SU-DHL-6 (cell line): ENCODE data around the gene ELMOD3.
"Not testable (repeated sequence)": the region's sequence is repeated elsewhere in the genome, so short reads cannot be mapped to it uniquely, and the experiment has no call there.

Source experiments
- H2AFZ ChIP-seq: fragments of 200-600 bp; sonication (generic); 2 replicates; pipeline ENCODE4 v1.6.1; 2014; ENCODE audit warnings: low read depth, mild to moderate bottlenecking, moderate library complexity, mixed read lengths, antibody characterized with exemption, low read length; ENCODE audit not compliant: severe bottlenecking
- H3F3A ChIP-seq: fragments of 200-600 bp; shearing (Covaris generic); 2 replicates; pipeline ENCODE4 v1.6.0; 2016; ENCODE audit warnings: antibody characterized with exemption, mild to moderate bottlenecking; ENCODE audit not compliant: insufficient read depth
- H3K27ac ChIP-seq: fragments of 200-600 bp; sonication (generic); 2 replicates; pipeline ENCODE4 v1.5.1; 2016; ENCODE audit warnings: low read depth, mild to moderate bottlenecking, low read length, moderate library complexity, mixed read lengths
- H3K27me3 ChIP-seq: fragments of 200-600 bp; sonication (generic), shearing (Covaris generic); 2 replicates; pipeline ENCODE4 v1.6.0; 2014; ENCODE audit warnings: mild to moderate bottlenecking, low read length
- H3K36me3 ChIP-seq: fragments of 200-600 bp; sonication (generic); 2 replicates; pipeline ENCODE4 v1.6.1; 2014; ENCODE audit warnings: mild to moderate bottlenecking, low read length, mixed read lengths
- H3K4me2 ChIP-seq: fragments of 300-600, 200-600 bp; shearing (Covaris generic), sonication (generic); 2 replicates; pipeline ENCODE4 v1.6.0; 2014; ENCODE audit warnings: low read length, low read depth, mild to moderate bottlenecking; ENCODE audit not compliant: poor library complexity, severe bottlenecking
- H3K4me3 ChIP-seq: fragments of 200-600 bp; sonication (generic); 2 replicates; pipeline ENCODE4 v1.5.1; 2014; ENCODE audit warnings: antibody characterized with exemption, low read length, mild to moderate bottlenecking, mixed read lengths; ENCODE audit not compliant: insufficient read depth, poor library complexity, severe bottlenecking
- H3K79me2 ChIP-seq: fragments of 200-600 bp; sonication (generic); 2 replicates; pipeline ENCODE4 v1.6.1; 2014; ENCODE audit warnings: mild to moderate bottlenecking, low read length, moderate library complexity; ENCODE audit not compliant: insufficient read depth
- H3K9ac ChIP-seq: fragments of 200-600 bp; sonication (generic); 2 replicates; pipeline ENCODE4 v1.7.0; 2014; ENCODE audit warnings: mild to moderate bottlenecking, low read length
- H3K9me2 ChIP-seq: fragments of 200-600 bp; sonication (generic); replicated peaks from 2 replicates; pipeline ENCODE4 v1.6.1; 2014; ENCODE audit warnings: low read length; ENCODE audit not compliant: insufficient read depth
- H3K9me3 ChIP-seq: fragments of 200-600 bp; sonication (generic); 2 replicates; pipeline ENCODE4 v1.6.1; 2014; ENCODE audit warnings: low read length, mixed read lengths; ENCODE audit not compliant: insufficient read depth
- H4K20me1 ChIP-seq: fragments of 200-600 bp; sonication (generic); 2 replicates; pipeline ENCODE4 v1.6.1; 2014; ENCODE audit warnings: low read depth, mild to moderate bottlenecking, antibody characterized with exemption, low read length, moderate library complexity, mixed read lengths
- CTCF ChIP-seq: fragments of 200-600 bp; sonication (generic); IDR thresholded peaks from one replicate; pipeline ENCODE4 v1.5.1; 2017; ENCODE audit warnings: antibody characterized with exemption, mild to moderate bottlenecking, low read length, moderate library complexity; ENCODE audit not compliant: insufficient read depth, poor library complexity, severe bottlenecking
- EZH2phosphoT487 ChIP-seq: fragments of 200-600 bp; sonication (generic), shearing (Covaris generic); conservative IDR thresholded peaks from 2 replicates; pipeline ENCODE4 v1.6.1; 2018; ENCODE audit warnings: mild to moderate bottlenecking, antibody characterized with exemption, low read length, moderate library complexity, mixed read lengths

Gene ELMOD3

GRCh38 chr2:85330839-85331636 lies 23.5 kb upstream of the ELMOD3 start:
- no peak overlapping the region for H2AFZ ChIP-seq
- no peaks in the 10 kb centered on the region for H3F3A ChIP-seq
- no peaks in the 10 kb centered on the region for H3K27me3 ChIP-seq
- H3K9me2 ChIP-seq = no peaks in the 10 kb centered on the region
- TF ChIP-seq EZH2phosphoT487 (no peak), CTCF (no peak)
- no peak overlapping the region for H3K4me2 ChIP-seq
- no peak overlapping the region for H3K27ac ChIP-seq
- no peaks in the 10 kb centered on the region for H3K9me3 ChIP-seq
- H3K9ac ChIP-seq = no peak overlapping the region
- peaks cover 16% of the 10 kb centered on the region for H3K79me2 ChIP-seq
- no peak overlapping the region for H3K4me3 ChIP-seq
- peaks cover 2% of the 10 kb centered on the region; the same call in 1 of the 2 replicates for H4K20me1 ChIP-seq
- H3K36me3 ChIP-seq = peaks cover 2% of the 10 kb centered on the region; the same call in 1 of the 2 replicates

GRCh38 chr2:85333877-85334276 lies 20.7 kb upstream of the ELMOD3 start:
- H2AFZ ChIP-seq, H3K9me3 ChIP-seq, H3K9ac ChIP-seq, H3K9me2 ChIP-seq, H3K79me2 ChIP-seq, H3K27ac ChIP-seq, H3K27me3 ChIP-seq, H3K36me3 ChIP-seq, H3K4me3 ChIP-seq, H3K4me2 ChIP-seq, H3F3A ChIP-seq, H4K20me1 ChIP-seq: not testable (repeated sequence)

- no peaks in the 10 kb centered on the region for H3F3A ChIP-seq
- H3K79me2 ChIP-seq = no peaks in the 10 kb centered on the region
- no peaks in the 10 kb centered on the region for H4K20me1 ChIP-seq
- no peak overlapping the region for H3K4me2 ChIP-seq
- no peaks in the 10 kb centered on the region for H3K27me3 ChIP-seq
- H3K36me3 ChIP-seq = no peaks in the 10 kb centered on the region
- TF ChIP-seq CTCF = no peak
- TF ChIP-seq EZH2phosphoT487 = no peak
- H3K4me3 ChIP-seq = no peak overlapping the region
- H3K9me3 ChIP-seq = no peaks in the 10 kb centered on the region
- no peaks in the 10 kb centered on the region for H3K9me2 ChIP-seq
- no peak overlapping the region for H3K27ac ChIP-seq
- no peak overlapping the region for H3K9ac ChIP-seq
- no peak overlapping the region for H2AFZ ChIP-seq
Measured at GRCh38 chr2:85334928-85335327, 19.6 kb upstream of the ELMOD3 start.
